OCI-LY3 (cell line): Measurements from ENCODE around the gene URB1.

Source experiments
- CTCF ChIP-seq: fragments of 200-600, 300-600 bp; sonication (generic); IDR thresholded peaks from 2 replicates; pipeline ENCODE4 v1.5.1; 2014; ENCODE audit warnings: antibody characterized with exemption, low read length, low read depth
- EZH2phosphoT487 ChIP-seq: fragments of 200-600 bp; shearing (Covaris generic); IDR thresholded peaks from 2 replicates; pipeline ENCODE4 v1.6.1; 2018; ENCODE audit warnings: antibody characterized with exemption, mixed run types, low read depth

DNA sequence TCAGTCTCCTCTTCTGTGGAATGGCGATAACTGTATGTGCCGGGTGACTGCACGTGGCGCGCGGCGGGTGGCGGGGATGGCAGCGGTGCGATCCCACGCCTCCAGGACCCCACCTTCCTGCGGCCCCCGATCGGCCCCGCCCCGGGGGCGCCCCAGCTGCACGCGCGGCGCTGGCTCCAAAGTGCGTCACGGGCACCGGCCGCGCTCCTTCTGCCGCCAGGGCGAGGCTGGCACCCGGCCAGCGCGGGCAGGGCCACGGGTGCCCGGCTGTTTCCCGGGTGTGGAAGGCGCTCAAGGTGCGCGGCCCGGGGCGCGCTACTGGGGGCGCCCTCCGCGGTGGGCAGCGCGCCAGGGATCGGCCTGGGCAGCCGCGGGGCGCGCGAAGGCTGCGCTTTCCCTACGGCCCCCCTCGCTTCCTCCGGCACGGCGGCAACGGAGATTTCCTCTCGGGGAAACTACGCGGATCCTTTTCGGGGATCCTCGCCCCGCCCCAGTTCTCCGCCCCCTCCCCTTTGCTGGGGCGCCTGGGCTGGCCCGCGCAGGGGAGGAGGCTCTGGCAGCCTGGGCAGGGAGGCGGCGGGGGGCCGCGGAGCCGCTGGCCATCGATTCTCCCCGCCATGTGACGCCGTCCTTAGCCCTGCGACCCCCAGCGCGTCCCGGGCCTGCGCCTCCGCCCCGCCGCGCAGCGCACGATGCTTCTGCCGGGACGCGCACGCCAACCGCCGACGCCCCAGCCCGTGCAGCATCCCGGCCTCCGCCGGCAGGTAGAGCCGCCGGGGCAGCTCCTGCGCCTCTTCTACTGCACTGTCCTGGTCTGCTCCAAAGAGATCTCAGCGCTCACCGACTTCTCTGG, 19.6 kb upstream of the URB1 start, which contains the start of gene EVA1C:
- TF ChIP-seq CTCF (no peak), EZH2phosphoT487 (no peak)
